K562 (cell line): ENCODE data around the gene ODAD3. TPM values are rescaled to one million over a fixed set of nuclear protein-coding genes. Genes with fewer than 3 reads are reported as not detected.

Experiments used
- ADNP ChIP-seq: fragments of 200-800 bp; sonication (Bioruptor generic); IDR thresholded peaks from 2 replicates; pipeline ENCODE4 v1.6.1; 2016; ENCODE audit warnings: missing genetic modification characterization, missing compliant biosample characterization
- ARHGAP35 ChIP-seq: fragments of 450-650 bp; IDR thresholded peaks from 2 replicates; pipeline ENCODE4 v1.6.1; 2018; ENCODE audit not compliant: partially characterized antibody
- NCOA2 ChIP-seq, 2 experiments: fragments of 450-650 bp; IDR thresholded peaks; 2 replicates each; pipeline ENCODE4 v1.6.1; 2018; ENCODE audit warnings: mild to moderate bottlenecking in 2 of 2, moderate library complexity in 1 of 2; ENCODE audit not compliant: partially characterized antibody in 2 of 2
- PCBP1 ChIP-seq: fragments of 200-400 bp; formaldehyde crosslinking; IDR thresholded peaks from 2 replicates; pipeline ENCODE4 v1.6.1; 2018; ENCODE audit warnings: mild to moderate bottlenecking, low read depth, low read length; ENCODE audit not compliant: poor library complexity, severe bottlenecking
- RBM25 ChIP-seq: fragments of 200-400 bp; formaldehyde crosslinking; IDR thresholded peaks from 2 replicates; pipeline ENCODE4 v1.6.1; 2018; ENCODE audit warnings: low read length, low read depth, moderate library complexity; ENCODE audit not compliant: severe bottlenecking
- RFX1 ChIP-seq: fragments of 450-650 bp; IDR thresholded peaks from 2 replicates; pipeline ENCODE4 v1.6.1; 2016; ENCODE audit warnings: mild to moderate bottlenecking, moderate library complexity
- ZC3H4 ChIP-seq: sonication (generic); formaldehyde crosslinking; IDR thresholded peaks from 2 replicates; pipeline ENCODE4 v1.9.0; 2021; ENCODE audit warnings: missing genetic modification reagents, borderline replicate concordance
- ZNF134 ChIP-seq: fragments of 250-450 bp; sonication (Bioruptor Pico); conservative IDR thresholded peaks from 2 replicates; pipeline ENCODE4 v1.4.0; 2020
- ZNF197 ChIP-seq: fragments of 200-800 bp; sonication (Bioruptor generic); IDR thresholded peaks from 2 replicates; pipeline ENCODE4 v1.6.1; 2016; ENCODE audit warnings: low read depth, missing genetic modification characterization, missing compliant biosample characterization
- polyA plus RNA-seq, 8 experiments: library from polyadenylated mRNA; depleted of rRNA in 4 of 8; stranded (reverse) in 5 of 8; unstranded in 3 of 8; fragments of >200 nt; fragmentation: Nextera tagmentation in 2 of 8; fragmentation: Illumina TruSeq in 1 of 8; extraction: Ambion mirVana in 2 of 8; extraction: Trizol in 1 of 8; gene quantifications; 2 replicates each; pipeline versions ENCODE4 v1.2.1 to v1.2.3, GENCODE V29; 2011 to 2014; ENCODE audit warnings: inconsistent platforms in 1 of 8, missing spikeins in 1 of 8
- total RNA-seq, 7 experiments: library from RNA; depleted of rRNA in 6 of 7; stranded (reverse); fragments of >200 nt in 6 of 7; fragmentation: Illumina TruSeq in 2 of 7; extraction: Trizol in 2 of 7; gene quantifications; 2 replicates each; pipeline versions ENCODE4 v1.2.1 to v1.2.3, GENCODE V29; 2011 to 2021; ENCODE audit warnings: low replicate concordance in 1 of 7
- TF ChIP-seq, protein P1 (sequence below): fragments of 450-650 bp; IDR thresholded peaks from 2 replicates; pipeline ENCODE4 v1.6.1; 2016; ENCODE audit warnings: missing biosample characterization, missing genetic modification characterization
- TF ChIP-seq, protein P2 (sequence below): fragments of 450-650 bp; IDR thresholded peaks from 2 replicates; pipeline ENCODE4 v1.6.1; 2016
- TF ChIP-seq, protein P3 (sequence below): fragments of 450-650 bp; IDR thresholded peaks from 2 replicates; pipeline ENCODE4 v1.6.1; 2016; ENCODE audit warnings: low read depth
- TF ChIP-seq, protein P4 (sequence below): sonication (generic); formaldehyde crosslinking; IDR thresholded peaks from 2 replicates; pipeline ENCODE4 v1.8.0; 2022; ENCODE audit warnings: mild to moderate bottlenecking, missing genetic modification reagents, borderline replicate concordance

ODAD3 gene
- total and polyA plus RNA-seq, 9 of the 15 experiments (the other 6 are each of a cell fraction or from before 2014, with no cell fraction given) = 0.07 to 0.72 (median 0.14) TPM; not detected in 2

DNA sequence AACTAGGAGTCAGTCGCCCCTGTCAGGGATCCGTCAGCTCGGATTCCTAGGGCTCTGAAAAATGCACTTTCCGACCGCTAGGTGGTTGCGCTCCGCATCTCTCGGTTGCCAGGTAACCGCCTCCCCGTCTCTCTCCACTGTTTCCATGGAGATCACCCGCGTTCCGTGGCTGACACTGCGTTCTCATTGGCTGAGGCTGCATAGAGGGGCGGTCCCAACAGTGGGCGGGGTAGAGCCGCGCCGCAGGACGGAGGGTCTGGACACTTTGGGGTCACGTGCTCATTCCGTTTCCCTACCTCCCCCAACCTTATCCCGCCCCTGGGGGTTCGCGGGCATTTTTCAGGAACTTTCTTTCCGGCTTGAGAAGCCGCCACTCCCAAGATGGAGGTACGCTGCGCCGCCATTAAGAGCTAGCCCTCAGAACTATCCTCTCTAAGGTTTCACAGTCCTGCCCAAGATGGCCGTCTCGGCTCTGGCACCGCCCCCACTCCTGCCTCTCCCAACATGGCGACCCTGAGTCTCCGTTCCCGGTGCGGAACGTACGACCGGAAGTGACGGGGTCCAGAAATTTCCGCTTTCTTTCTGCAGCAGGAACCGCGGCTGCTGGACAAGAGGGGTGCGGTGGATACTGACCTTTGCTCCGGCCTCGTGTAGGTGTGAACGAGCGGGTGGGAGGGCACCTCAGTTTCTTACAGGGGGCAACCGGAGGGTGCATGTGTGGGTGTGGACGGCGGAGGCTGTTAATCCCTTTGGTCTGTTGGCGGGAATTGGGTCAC, at the start of gene ODAD3, which contains the start of gene PRKCSH (continued):
- TF ChIP-seq, protein P1, sequence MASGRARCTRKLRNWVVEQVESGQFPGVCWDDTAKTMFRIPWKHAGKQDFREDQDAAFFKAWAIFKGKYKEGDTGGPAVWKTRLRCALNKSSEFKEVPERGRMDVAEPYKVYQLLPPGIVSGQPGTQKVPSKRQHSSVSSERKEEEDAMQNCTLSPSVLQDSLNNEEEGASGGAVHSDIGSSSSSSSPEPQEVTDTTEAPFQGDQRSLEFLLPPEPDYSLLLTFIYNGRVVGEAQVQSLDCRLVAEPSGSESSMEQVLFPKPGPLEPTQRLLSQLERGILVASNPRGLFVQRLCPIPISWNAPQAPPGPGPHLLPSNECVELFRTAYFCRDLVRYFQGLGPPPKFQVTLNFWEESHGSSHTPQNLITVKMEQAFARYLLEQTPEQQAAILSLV (tag) = no peak
- TF ChIP-seq ZC3H4 (CRISPR knock-in tag) (no peak), ADNP (tag) (no peak), PCBP1 (no peak), RBM25 (peak; percentile 52), ZNF134 (CRISPR knock-in tag) (peak; percentile 32; the same call in 1 of the 2 replicates), NCOA2 (IDR thresholded peaks at IDR 0.05; ENCODE audit: partially characterized antibody in 2 of 2) (no peak), ZNF197 (CRISPR knock-in tag) (peak; percentile 99), ARHGAP35 (no peak), RFX1 (peak; percentile 99)
- TF ChIP-seq, protein P2, sequence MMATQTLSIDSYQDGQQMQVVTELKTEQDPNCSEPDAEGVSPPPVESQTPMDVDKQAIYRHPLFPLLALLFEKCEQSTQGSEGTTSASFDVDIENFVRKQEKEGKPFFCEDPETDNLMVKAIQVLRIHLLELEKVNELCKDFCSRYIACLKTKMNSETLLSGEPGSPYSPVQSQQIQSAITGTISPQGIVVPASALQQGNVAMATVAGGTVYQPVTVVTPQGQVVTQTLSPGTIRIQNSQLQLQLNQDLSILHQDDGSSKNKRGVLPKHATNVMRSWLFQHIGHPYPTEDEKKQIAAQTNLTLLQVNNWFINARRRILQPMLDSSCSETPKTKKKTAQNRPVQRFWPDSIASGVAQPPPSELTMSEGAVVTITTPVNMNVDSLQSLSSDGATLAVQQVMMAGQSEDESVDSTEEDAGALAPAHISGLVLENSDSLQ = peak; percentile 96
- TF ChIP-seq, protein P3, sequence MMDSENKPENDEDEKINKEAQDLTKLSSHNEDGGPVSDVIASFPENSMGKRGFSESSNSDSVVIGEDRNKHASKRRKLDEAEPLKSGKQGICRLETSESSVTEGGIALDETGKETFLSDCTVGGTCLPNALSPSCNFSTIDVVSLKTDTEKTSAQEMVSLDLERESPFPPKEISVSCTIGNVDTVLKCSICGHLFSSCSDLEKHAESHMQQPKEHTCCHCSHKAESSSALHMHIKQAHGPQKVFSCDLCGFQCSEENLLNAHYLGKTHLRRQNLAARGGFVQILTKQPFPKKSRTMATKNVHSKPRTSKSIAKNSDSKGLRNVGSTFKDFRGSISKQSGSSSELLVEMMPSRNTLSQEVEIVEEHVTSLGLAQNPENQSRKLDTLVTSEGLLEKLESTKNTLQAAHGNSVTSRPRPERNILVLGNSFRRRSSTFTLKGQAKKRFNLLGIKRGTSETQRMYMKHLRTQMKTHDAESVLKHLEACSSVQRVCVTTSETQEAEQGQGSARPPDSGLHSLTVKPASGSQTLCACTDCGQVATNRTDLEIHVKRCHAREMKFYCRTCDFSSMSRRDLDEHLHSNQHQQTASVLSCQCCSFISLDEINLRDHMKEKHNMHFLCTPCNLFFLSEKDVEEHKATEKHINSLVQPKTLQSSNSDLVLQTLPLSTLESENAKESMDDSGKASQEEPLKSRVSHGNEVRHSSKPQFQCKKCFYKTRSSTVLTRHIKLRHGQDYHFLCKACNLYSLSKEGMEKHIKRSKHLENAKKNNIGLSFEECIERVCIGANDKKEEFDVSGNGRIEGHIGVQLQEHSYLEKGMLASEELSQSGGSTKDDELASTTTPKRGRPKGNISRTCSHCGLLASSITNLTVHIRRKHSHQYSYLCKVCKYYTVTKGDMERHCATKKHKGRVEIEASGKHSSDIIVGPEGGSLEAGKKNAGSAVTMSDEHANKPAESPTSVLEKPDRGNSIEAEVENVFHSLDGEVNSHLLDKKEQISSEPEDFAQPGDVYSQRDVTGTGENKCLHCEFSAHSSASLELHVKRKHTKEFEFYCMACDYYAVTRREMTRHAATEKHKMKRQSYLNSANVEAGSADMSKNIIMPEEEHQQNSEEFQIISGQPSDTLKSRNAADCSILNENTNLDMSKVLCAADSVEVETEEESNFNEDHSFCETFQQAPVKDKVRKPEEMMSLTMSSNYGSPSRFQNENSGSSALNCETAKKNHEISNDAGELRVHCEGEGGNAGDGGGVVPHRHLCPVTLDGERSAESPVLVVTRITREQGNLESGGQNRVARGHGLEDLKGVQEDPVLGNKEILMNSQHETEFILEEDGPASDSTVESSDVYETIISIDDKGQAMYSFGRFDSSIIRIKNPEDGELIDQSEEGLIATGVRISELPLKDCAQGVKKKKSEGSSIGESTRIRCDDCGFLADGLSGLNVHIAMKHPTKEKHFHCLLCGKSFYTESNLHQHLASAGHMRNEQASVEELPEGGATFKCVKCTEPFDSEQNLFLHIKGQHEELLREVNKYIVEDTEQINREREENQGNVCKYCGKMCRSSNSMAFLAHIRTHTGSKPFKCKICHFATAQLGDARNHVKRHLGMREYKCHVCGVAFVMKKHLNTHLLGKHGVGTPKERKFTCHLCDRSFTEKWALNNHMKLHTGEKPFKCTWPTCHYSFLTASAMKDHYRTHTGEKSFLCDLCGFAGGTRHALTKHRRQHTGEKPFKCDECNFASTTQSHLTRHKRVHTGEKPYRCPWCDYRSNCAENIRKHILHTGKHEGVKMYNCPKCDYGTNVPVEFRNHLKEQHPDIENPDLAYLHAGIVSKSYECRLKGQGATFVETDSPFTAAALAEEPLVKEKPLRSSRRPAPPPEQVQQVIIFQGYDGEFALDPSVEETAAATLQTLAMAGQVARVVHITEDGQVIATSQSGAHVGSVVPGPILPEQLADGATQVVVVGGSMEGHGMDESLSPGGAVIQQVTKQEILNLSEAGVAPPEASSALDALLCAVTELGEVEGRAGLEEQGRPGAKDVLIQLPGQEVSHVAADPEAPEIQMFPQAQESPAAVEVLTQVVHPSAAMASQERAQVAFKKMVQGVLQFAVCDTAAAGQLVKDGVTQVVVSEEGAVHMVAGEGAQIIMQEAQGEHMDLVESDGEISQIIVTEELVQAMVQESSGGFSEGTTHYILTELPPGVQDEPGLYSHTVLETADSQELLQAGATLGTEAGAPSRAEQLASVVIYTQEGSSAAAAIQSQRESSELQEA = no peak
- TF ChIP-seq, protein P4, sequence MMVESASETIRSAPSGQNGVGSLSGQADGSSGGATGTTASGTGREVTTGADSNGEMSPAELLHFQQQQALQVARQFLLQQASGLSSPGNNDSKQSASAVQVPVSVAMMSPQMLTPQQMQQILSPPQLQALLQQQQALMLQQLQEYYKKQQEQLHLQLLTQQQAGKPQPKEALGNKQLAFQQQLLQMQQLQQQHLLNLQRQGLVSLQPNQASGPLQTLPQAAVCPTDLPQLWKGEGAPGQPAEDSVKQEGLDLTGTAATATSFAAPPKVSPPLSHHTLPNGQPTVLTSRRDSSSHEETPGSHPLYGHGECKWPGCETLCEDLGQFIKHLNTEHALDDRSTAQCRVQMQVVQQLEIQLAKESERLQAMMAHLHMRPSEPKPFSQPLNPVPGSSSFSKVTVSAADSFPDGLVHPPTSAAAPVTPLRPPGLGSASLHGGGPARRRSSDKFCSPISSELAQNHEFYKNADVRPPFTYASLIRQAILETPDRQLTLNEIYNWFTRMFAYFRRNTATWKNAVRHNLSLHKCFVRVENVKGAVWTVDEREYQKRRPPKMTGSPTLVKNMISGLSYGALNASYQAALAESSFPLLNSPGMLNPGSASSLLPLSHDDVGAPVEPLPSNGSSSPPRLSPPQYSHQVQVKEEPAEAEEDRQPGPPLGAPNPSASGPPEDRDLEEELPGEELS (CRISPR knock-in tag) = 0 out of 2 replicates have a peak, but pooled peaks have one; percentile 50
